ENCODE results near the gene FAM234B.

DNA sequence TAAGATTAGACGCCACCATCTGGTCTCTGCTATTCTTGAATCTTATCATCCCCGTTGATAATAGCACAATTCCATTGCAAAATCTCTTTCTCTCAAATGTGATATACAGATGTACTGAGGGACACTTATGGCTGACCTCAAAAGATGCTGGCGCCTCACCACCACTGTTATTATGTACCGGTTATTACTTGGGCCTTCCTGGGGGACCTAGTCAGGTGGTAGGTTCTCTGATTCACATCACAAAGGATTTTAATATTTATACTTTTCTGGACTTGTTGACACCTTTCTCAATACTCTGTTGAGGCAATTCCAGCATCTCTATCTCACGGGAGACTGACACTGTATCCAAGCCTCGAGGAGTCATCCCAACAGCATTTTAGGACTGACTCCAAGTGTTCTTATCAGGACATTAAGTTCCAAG is 21.3 kb upstream of the FAM234B start:
- TF ChIP-seq, protein P1, sequence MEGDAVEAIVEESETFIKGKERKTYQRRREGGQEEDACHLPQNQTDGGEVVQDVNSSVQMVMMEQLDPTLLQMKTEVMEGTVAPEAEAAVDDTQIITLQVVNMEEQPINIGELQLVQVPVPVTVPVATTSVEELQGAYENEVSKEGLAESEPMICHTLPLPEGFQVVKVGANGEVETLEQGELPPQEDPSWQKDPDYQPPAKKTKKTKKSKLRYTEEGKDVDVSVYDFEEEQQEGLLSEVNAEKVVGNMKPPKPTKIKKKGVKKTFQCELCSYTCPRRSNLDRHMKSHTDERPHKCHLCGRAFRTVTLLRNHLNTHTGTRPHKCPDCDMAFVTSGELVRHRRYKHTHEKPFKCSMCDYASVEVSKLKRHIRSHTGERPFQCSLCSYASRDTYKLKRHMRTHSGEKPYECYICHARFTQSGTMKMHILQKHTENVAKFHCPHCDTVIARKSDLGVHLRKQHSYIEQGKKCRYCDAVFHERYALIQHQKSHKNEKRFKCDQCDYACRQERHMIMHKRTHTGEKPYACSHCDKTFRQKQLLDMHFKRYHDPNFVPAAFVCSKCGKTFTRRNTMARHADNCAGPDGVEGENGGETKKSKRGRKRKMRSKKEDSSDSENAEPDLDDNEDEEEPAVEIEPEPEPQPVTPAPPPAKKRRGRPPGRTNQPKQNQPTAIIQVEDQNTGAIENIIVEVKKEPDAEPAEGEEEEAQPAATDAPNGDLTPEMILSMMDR (IDR thresholded peaks at IDR 0.05), result no peak
- no peak for TF ChIP-seq POLR2A (IDR thresholded peaks at IDR 0.05)
